Breast epithelium (tissue), 4 donors: ENCODE results near the gene IRX4. TPM values are rescaled to one million over a fixed set of nuclear protein-coding genes. Genes with fewer than 3 reads are reported as not detected.

ENCODE experiments used
- DNase-seq, 2 donors: peaks; one replicate each; pipeline ENCODE4 v3.0.0-alpha.2; 2019; ENCODE audit warnings: low spot score in 2 of 2
- H3K27ac ChIP-seq, 2 donors: fragments of 200-600 bp; sonication (generic) in 1 of 2; one replicate each; pipeline ENCODE4 v1.5.1; 2016 to 2019; ENCODE audit warnings: mild to moderate bottlenecking in 1 of 2
- H3K27me3 ChIP-seq, 2 donors: fragments of 200-600 bp; sonication (generic) in 1 of 2; one replicate each; pipeline versions ENCODE4 v1.5.1 to v1.6.0; 2017 to 2019; ENCODE audit warnings: control low read depth in 1 of 2, mild to moderate bottlenecking in 1 of 2
- H3K36me3 ChIP-seq: fragments of 200-600 bp; one replicate; pipeline ENCODE4 v1.5.1; 2019
- H3K4me1 ChIP-seq, 2 donors: fragments of 200-600 bp; sonication (generic); one replicate each; pipeline ENCODE4 v1.5.1; 2016 to 2019; ENCODE audit warnings: control low read depth in 1 of 2
- H3K4me3 ChIP-seq, 3 donors: fragments of 200-600 bp; sonication (generic); 1 replicate in 2 of 3; 2 replicates in 1 of 3; pipeline ENCODE4 v1.5.1; 2016 to 2019; ENCODE audit warnings: mild to moderate bottlenecking in 3 of 3, moderate library complexity in 2 of 3
- H3K9me3 ChIP-seq, 2 donors: fragments of 200-600 bp; sonication (generic) in 1 of 2; one replicate each; pipeline ENCODE4 v1.5.1; 2016 to 2019; ENCODE audit warnings: control low read depth in 1 of 2
- POLR2A ChIP-seq: fragments of 450-650 bp; IDR thresholded peaks from one replicate; pipeline ENCODE4 v1.6.1; 2016; ENCODE audit warnings: antibody characterized with exemption, mild to moderate bottlenecking, moderate library complexity
- POLR2AphosphoS5 ChIP-seq, 3 donors: sonication (generic); formaldehyde crosslinking; IDR thresholded peaks; one replicate each; pipeline ENCODE4 v1.6.1; 2017; ENCODE audit warnings: antibody characterized with exemption in 3 of 3
- intact Hi-C: fragments of 100-400 bp; cut with DNase I; formaldehyde crosslinking; loops from one replicate; pipeline ENCODE4 v1.15.1; 2023; ENCODE audit warnings: low total_unique reads
- total RNA-seq, 3 donors: library from RNA; depleted of rRNA; stranded (reverse); fragments of >200 nt; gene quantifications; one replicate each; pipeline ENCODE4 v1.1.0, GENCODE V29; 2016
- TF ChIP-seq, protein P1 (sequence below), 3 donors: fragments of 450-650 bp; IDR thresholded peaks; one replicate each; pipeline ENCODE4 v1.5.1; 2016 to 2017; ENCODE audit warnings: antibody characterized with exemption in 3 of 3, mild to moderate bottlenecking in 3 of 3, moderate library complexity in 3 of 3

Gene IRX4
- total RNA-seq, 3 donors from 2014 or later, result 0.64 to 9.5 (median 2.6) TPM

- H3K27me3 ChIP-seq, result peaks cover 0 to 63% of the 10 kb centered on the region in 2 donors
- TF ChIP-seq POLR2AphosphoS5 (IDR thresholded peaks at IDR 0.05) (no peak), POLR2A (no peak)
- TF ChIP-seq, protein P1, sequence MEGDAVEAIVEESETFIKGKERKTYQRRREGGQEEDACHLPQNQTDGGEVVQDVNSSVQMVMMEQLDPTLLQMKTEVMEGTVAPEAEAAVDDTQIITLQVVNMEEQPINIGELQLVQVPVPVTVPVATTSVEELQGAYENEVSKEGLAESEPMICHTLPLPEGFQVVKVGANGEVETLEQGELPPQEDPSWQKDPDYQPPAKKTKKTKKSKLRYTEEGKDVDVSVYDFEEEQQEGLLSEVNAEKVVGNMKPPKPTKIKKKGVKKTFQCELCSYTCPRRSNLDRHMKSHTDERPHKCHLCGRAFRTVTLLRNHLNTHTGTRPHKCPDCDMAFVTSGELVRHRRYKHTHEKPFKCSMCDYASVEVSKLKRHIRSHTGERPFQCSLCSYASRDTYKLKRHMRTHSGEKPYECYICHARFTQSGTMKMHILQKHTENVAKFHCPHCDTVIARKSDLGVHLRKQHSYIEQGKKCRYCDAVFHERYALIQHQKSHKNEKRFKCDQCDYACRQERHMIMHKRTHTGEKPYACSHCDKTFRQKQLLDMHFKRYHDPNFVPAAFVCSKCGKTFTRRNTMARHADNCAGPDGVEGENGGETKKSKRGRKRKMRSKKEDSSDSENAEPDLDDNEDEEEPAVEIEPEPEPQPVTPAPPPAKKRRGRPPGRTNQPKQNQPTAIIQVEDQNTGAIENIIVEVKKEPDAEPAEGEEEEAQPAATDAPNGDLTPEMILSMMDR (IDR thresholded peaks at IDR 0.05), result no peak
- no peaks in the 10 kb centered on the region for H3K36me3 ChIP-seq
- no peak overlapping the region for H3K27ac ChIP-seq
- H3K9me3 ChIP-seq, result no peaks in the 10 kb centered on the region
- intact Hi-C loops, result no loop called here
- H3K4me1 ChIP-seq, result no peaks in the 10 kb centered on the region
- DNase-seq, result no peak
- peak overlapping the region in 2 of 3 donors; percentile 7 to 15 for H3K4me3 ChIP-seq
These were observed 31.3 kb downstream of the IRX4 start for GRCh38 chr5:1851290-1851934.

- no peaks in the 10 kb centered on the region for H3K9me3 ChIP-seq
- H3K4me3 ChIP-seq, result peak overlapping the region in 2 of 3 donors; percentile 7 to 15
- H3K27ac ChIP-seq, result no peak overlapping the region
- intact Hi-C loops, result no loop called here
- H3K36me3 ChIP-seq, result no peaks in the 10 kb centered on the region
- no peak for DNase-seq
- no peaks in the 10 kb centered on the region for H3K4me1 ChIP-seq
- H3K27me3 ChIP-seq, result peaks cover 0 to 61% of the 10 kb centered on the region in 2 donors
- TF ChIP-seq POLR2A (no peak), POLR2AphosphoS5 (IDR thresholded peaks at IDR 0.05) (no peak)
- TF ChIP-seq, protein P1 (IDR thresholded peaks at IDR 0.05), result no peak
These were observed 32.2 kb downstream of the IRX4 start for GRCh38 chr5:1850324-1851154.

GRCh38 chr5:1847611-1848010, 35.1 kb downstream of the IRX4 start:
- DNase-seq, result no peak
- H3K9me3 ChIP-seq, result no peaks in the 10 kb centered on the region
- intact Hi-C loops, result no loop called here
- H3K27me3 ChIP-seq, result peaks cover 0 to 42% of the 10 kb centered on the region in 2 donors
- no peaks in the 10 kb centered on the region for H3K36me3 ChIP-seq
- no peak overlapping the region for H3K4me3 ChIP-seq
- H3K27ac ChIP-seq, result no peak overlapping the region
- TF ChIP-seq, protein P1 (IDR thresholded peaks at IDR 0.05), result no peak
- no peak for TF ChIP-seq POLR2A
- TF ChIP-seq POLR2AphosphoS5 (IDR thresholded peaks at IDR 0.05), result no peak
- H3K4me1 ChIP-seq, result no peaks in the 10 kb centered on the region

GRCh38 chr5:1847056-1847455, 35.7 kb downstream of the IRX4 start:
- H3K27ac ChIP-seq, result no peak overlapping the region
- H3K4me1 ChIP-seq, result no peaks in the 10 kb centered on the region
- no peaks in the 10 kb centered on the region for H3K36me3 ChIP-seq
- no peak for DNase-seq
- no peak overlapping the region for H3K4me3 ChIP-seq
- H3K9me3 ChIP-seq, result no peaks in the 10 kb centered on the region
- TF ChIP-seq POLR2A (no peak), POLR2AphosphoS5 (IDR thresholded peaks at IDR 0.05) (no peak)
- TF ChIP-seq, protein P1 (IDR thresholded peaks at IDR 0.05), result no peak
- intact Hi-C loops, result no loop called here
- peaks cover 0 to 37% of the 10 kb centered on the region in 2 donors for H3K27me3 ChIP-seq

- H3K9me3 ChIP-seq, result no peaks in the 10 kb centered on the region
- TF ChIP-seq POLR2AphosphoS5 (IDR thresholded peaks at IDR 0.05), result no peak
- TF ChIP-seq, protein P1 (IDR thresholded peaks at IDR 0.05), result no peak
- no peak for TF ChIP-seq POLR2A
- H3K27ac ChIP-seq, result no peak overlapping the region
- peaks cover 0 to 32% of the 10 kb centered on the region in 2 donors for H3K27me3 ChIP-seq
- H3K36me3 ChIP-seq, result no peaks in the 10 kb centered on the region
- H3K4me3 ChIP-seq, result no peak overlapping the region
- intact Hi-C loops, result no loop called here
- no peak for DNase-seq
- no peaks in the 10 kb centered on the region for H3K4me1 ChIP-seq
These were observed 36.1 kb downstream of the IRX4 start for GRCh38 chr5:1846583-1846982.
